Occipital lobe (tissue), 2 donors: ENCODE measurements around the gene MYDGF. TPM values are rescaled to one million over a fixed set of nuclear protein-coding genes. Genes with fewer than 3 reads are reported as not detected.
"Not testable (repeated sequence)": the region's sequence is repeated elsewhere in the genome, so short reads cannot be mapped to it uniquely, and the experiment has no call there.

Experiments
- DNase-seq: peaks from one replicate; lab custom pipeline; 2025; lab: John Stamatoyannopoulos, UW
- total RNA-seq: library from RNA; depleted of rRNA; stranded (reverse); fragments of >200 nt; gene quantifications from one replicate; pipeline ENCODE4 v1.2.3, GENCODE V29; 2014

Gene MYDGF
- total RNA-seq, result 37.9 TPM

- DNase-seq, result peak; percentile 78
Measured at GRCh38 chr19:4669723-4670480, at the start of gene MYDGF. TSS of gene MYDGF (minus strand) at chr19:4670342. CDS start at chr19:4670334, 8 bp downstream.

- no peak for DNase-seq
Measured at GRCh38 chr19:4719499-4719866, 49.3 kb upstream of the MYDGF start.

DNA sequence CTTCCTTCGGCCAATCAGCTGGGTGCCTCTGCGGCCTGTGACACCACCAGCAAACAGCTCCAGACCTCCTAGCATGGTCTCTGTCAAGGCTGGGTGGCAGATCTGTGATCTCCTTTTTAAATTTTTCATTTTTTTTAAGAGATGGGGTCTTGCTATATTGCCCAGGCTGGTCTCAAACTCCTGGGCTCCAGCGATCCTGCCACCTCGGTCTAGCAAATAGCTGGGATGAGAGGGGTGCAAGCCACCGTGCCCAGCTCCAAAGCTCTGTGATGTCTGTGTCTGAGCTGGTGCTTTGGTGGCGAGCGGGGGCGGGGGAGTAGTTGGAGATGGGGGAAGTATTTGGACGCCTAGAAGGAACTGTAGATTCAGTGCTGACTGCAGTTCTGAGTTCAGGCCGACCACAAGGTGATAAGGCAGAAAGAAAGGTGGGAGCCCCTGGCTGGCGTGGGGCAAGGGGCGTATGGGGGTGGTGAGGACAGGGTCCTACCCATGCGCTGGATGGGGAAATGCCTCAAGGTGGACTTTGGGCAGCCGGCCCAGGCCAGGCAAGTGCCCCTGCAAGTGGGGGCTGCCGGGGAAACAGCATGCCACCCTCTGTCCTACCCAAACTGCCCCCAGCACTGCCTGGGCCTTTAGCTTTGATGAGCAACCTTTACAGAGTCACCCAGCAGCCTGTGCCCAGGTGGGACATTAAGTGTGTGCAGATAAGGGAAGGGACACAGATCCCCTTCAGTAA, 48.0 kb upstream of the MYDGF start:
- DNase-seq, result no peak

- DNase-seq, result no peak
Measured at GRCh38 chr19:4717191-4717965, 47.2 kb upstream of the MYDGF start.

GRCh38 chr19:4715529-4716221, 45.5 kb upstream of the MYDGF start:
- DNase-seq, result no peak

GRCh38 chr19:4715178-4715528, 45.0 kb upstream of the MYDGF start:
- not testable (repeated sequence) for DNase-seq

DNA sequence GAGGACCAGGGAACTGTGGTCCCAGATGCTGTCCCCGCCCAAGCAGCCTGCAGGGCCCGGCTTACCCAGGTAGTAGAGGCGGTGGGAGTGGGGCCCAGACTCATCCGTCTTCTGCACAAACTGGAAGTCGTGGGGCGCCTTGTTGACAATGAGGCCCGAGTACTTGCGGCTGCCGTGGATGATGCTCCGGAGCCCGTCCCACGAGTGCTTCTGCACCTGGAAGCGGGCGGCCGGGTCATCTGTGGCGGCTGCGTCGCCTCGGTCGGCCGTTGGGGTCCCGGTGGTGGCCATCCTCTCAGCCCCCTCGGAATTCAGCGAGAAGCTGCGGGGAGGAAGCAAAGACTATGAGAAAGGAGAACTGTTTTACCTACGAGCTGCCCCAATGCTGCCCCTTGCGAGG, 43.9 kb upstream of the MYDGF start:
- DNase-seq, result no peak

GRCh38 chr19:4713384-4713951, 43.3 kb upstream of the MYDGF start:
- no peak for DNase-seq

GRCh38 chr19:4712771-4713170, 42.6 kb upstream of the MYDGF start:
- DNase-seq, result no peak

- no peak for DNase-seq
Measured at GRCh38 chr19:4711211-4711610, 41.1 kb upstream of the MYDGF start.

- DNase-seq, result no peak
Measured at GRCh38 chr19:4710281-4710600, 40.1 kb upstream of the MYDGF start.

- no peak for DNase-seq
Measured at GRCh38 chr19:4709440-4710280, 39.5 kb upstream of the MYDGF start.

DNA sequence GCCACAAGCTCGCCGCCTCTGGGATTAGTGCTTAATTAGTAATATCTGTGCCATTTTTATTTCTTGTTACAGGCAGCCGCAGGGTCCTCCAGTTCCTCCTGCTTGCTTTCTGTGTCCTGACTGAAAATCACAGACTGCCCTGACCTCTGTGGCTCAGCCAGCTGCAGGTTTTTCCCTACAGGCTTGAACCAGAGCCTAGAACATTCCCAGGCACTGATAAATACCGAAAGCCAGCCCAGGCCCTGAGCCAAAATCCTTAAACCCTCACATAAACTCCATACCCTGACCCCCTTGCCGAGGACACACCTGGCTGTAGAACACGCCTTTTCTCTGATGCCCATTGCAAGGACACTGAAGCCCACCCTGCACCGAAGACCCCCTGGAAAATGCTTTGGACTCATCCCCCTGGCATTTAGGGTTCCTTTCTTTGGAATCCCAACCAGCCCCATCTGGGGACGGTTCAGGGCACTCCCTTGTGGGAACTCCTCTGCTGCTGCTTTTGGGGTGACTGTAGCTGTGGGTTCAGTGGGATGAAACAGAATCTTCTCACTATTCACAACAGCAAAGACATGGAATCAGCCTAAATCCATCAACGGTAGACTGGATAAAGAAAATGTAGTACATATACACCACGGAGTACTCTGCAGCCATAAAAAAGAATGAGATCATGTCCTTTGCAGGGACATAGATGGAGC, 38.0 kb upstream of the MYDGF start:
- no peak for DNase-seq

- no peak for DNase-seq
Measured at GRCh38 chr19:4707322-4707721, 37.2 kb upstream of the MYDGF start.

GRCh38 chr19:4705413-4706131, 35.4 kb upstream of the MYDGF start:
- DNase-seq, result no peak

DNA sequence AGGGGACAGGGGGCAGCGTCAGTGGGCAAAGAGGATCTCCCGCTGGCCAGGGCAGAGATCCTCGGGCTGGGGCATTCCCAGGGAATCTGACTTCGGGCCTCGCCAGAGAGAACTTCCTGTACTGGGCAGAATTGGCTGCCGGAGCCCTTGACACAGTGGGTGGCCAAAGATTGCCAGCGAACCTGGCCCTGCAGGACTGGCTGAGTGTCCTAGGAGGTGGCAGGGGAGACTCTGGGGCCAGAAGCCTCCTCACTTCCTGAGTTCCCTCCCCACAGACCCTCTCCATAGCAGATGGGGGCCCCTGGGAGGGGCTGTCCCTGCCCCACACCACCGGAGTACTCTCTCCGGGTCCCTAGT, 34.2 kb upstream of the MYDGF start:
- DNase-seq, result no peak

- no peak for DNase-seq
Measured at GRCh38 chr19:4703671-4704316, 33.7 kb upstream of the MYDGF start.

- no peak for DNase-seq
Measured at GRCh38 chr19:4702764-4703163, 32.6 kb upstream of the MYDGF start.

DNA sequence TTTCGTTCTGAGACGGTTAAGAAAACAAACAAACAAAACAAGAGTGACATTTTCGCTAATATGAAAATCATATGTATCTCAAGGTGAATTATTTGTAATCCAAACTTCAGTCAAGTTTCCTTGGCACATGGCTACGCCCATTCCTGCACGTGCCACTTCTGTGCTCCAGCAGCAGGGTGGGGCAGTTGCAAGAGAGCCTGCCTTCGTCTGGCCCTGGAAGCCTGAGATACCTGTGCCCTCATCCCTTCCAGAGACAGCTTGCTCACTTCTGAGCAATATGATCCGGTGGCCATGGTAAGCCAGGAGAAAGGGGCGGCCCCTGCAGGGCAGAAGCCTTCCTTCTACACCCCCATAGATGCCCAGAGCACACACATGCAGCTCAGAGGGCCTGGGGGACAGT, 31.4 kb upstream of the MYDGF start:
- no peak for DNase-seq
